SU-DHL-6 (cell line): Measurements from ENCODE around the gene FSIP1.

Experiments used
- CTCF ChIP-seq: fragments of 200-600 bp; sonication (generic); IDR thresholded peaks from one replicate; pipeline ENCODE4 v1.5.1; 2017; ENCODE audit warnings: antibody characterized with exemption, mild to moderate bottlenecking, low read length, moderate library complexity; ENCODE audit not compliant: insufficient read depth, poor library complexity, severe bottlenecking
- EZH2phosphoT487 ChIP-seq: fragments of 200-600 bp; sonication (generic), shearing (Covaris generic); conservative IDR thresholded peaks from 2 replicates; pipeline ENCODE4 v1.6.1; 2018; ENCODE audit warnings: mild to moderate bottlenecking, antibody characterized with exemption, low read length, moderate library complexity, mixed read lengths

DNA sequence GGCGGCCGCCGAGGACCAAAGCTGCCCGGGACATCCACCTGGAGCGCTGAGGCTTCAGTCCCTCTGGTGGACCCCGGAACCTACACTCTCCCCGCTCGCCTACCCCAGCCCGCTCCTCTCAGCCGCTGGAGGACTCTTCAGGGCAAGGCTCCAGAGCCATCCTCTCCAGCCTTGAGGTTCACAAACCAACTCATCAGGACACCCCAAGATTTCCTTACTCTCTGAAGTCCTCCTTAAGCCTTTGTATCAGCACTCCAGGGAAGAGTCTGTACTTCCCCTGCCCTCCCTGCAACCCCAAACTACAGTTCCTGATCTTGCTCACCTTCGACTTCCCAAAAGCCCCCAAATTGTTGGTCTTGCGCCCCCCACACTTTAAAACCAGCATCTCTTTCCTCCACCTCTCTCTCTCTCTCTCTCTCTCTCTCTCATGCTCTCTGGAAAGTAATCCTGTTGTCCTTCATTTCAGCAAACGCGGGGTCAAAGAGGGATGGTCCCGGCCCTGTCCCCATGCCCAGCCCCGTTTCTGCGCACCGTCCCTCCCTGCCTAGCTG, 201.3 kb downstream of the FSIP1 start:
- TF ChIP-seq CTCF (no peak), EZH2phosphoT487 (no peak)
